Neural cell (in vitro differentiated cells): Measurements from ENCODE around the gene MYLK. TPM values are rescaled to one million over a fixed set of nuclear protein-coding genes. Genes with fewer than 3 reads are reported as not detected.

Experiments used
- H2AFZ ChIP-seq: fragments of 200-600, 300-800 bp; sonication (generic), shearing (Covaris generic); 2 replicates; pipeline ENCODE4 v1.6.0; 2014; ENCODE audit warnings: low read depth, mild to moderate bottlenecking, antibody characterized with exemption, low read length, moderate library complexity
- H3F3A ChIP-seq: fragments of 200-600 bp; shearing (Covaris generic); 2 replicates; pipeline ENCODE4 v1.6.1; 2016; ENCODE audit warnings: mild to moderate bottlenecking, moderate library complexity, mixed read lengths, antibody characterized with exemption, low read length; ENCODE audit not compliant: insufficient read depth, poor library complexity, severe bottlenecking
- H3K27ac ChIP-seq: fragments of 200-600, 300-800 bp; sonication (generic), shearing (Covaris generic); 2 replicates; pipeline ENCODE4 v1.5.1; 2014; ENCODE audit warnings: mild to moderate bottlenecking, low read length, moderate library complexity
- H3K27me3 ChIP-seq: fragments of 300-800, 200-600 bp; sonication (generic), shearing (Covaris generic); 2 replicates; pipeline ENCODE4 v1.6.0; 2014; ENCODE audit warnings: mild to moderate bottlenecking, low read depth, low read length, moderate library complexity; ENCODE audit not compliant: insufficient read depth
- H3K36me3 ChIP-seq: fragments of 300-800, 200-600 bp; sonication (generic), shearing (Covaris generic); 2 replicates; pipeline ENCODE4 v1.5.1; 2014; ENCODE audit warnings: mild to moderate bottlenecking, antibody characterized with exemption, low read length, moderate library complexity; ENCODE audit not compliant: insufficient read depth
- H3K4me2 ChIP-seq: fragments of 300-800, 200-600 bp; sonication (generic), shearing (Covaris generic); 2 replicates; pipeline ENCODE4 v1.6.0; 2014; ENCODE audit warnings: mild to moderate bottlenecking, low read length
- H3K4me3 ChIP-seq: fragments of 300-800, 200-600 bp; sonication (generic), shearing (Covaris generic); 2 replicates; pipeline ENCODE4 v1.5.1; 2014; ENCODE audit warnings: mild to moderate bottlenecking, low read length, moderate library complexity
- H3K79me2 ChIP-seq: fragments of 200-600 bp; shearing (Covaris generic); replicated peaks from 2 replicates; pipeline ENCODE4 v1.6.0; 2014; ENCODE audit warnings: mild to moderate bottlenecking, low read length, moderate library complexity; ENCODE audit not compliant: insufficient read depth
- H3K9ac ChIP-seq: fragments of 300-800, 200-600 bp; sonication (generic), shearing (Covaris generic); 2 replicates; pipeline ENCODE4 v1.6.1; 2016; ENCODE audit warnings: mild to moderate bottlenecking, low read length, mixed read lengths
- H3K9me2 ChIP-seq: fragments of 200-600 bp; shearing (Covaris generic); 2 replicates; pipeline ENCODE4 v1.6.1; 2016; ENCODE audit warnings: mild to moderate bottlenecking, low read length, mixed read lengths; ENCODE audit not compliant: insufficient read depth
- H3K9me3 ChIP-seq: fragments of 200-600, 300-800 bp; sonication (generic), shearing (Covaris generic); 2 replicates; pipeline ENCODE4 v1.6.1; 2016; ENCODE audit warnings: mild to moderate bottlenecking, mixed run types, low read length, moderate library complexity, mixed read lengths
- H4K20me1 ChIP-seq: fragments of 200-600 bp; shearing (Covaris generic); 2 replicates; pipeline ENCODE4 v1.6.1; 2016; ENCODE audit warnings: mild to moderate bottlenecking, mixed run types; ENCODE audit not compliant: insufficient read depth
- EP300 ChIP-seq: fragments of 450-650 bp; conservative IDR thresholded peaks from 2 replicates; pipeline ENCODE4 v1.6.1; 2014; ENCODE audit warnings: antibody characterized with exemption, mild to moderate bottlenecking, moderate library complexity; ENCODE audit not compliant: poor library complexity, severe bottlenecking
- EZH2 ChIP-seq: fragments of 200-600, 300-800 bp; shearing (Covaris generic), sonication (generic); IDR thresholded peaks from 2 replicates; pipeline ENCODE4 v1.6.1; 2014; ENCODE audit warnings: antibody characterized with exemption, low read length, borderline replicate concordance, mild to moderate bottlenecking; ENCODE audit not compliant: insufficient read depth, poor library complexity, severe bottlenecking
- MXI1 ChIP-seq: fragments of 450-650 bp; conservative IDR thresholded peaks from 2 replicates; pipeline ENCODE4 v1.6.1; 2014; ENCODE audit warnings: antibody characterized with exemption, mild to moderate bottlenecking; ENCODE audit not compliant: poor library complexity, severe bottlenecking
- POLR2AphosphoS5 ChIP-seq: IDR thresholded peaks from 2 replicates; pipeline ENCODE4 v1.6.1; 2012
- RAD21 ChIP-seq: fragments of 450-650 bp; conservative IDR thresholded peaks from 2 replicates; pipeline ENCODE4 v1.6.1; 2014; ENCODE audit warnings: antibody characterized with exemption, mild to moderate bottlenecking, moderate library complexity
- SMC3 ChIP-seq: fragments of 450-650 bp; conservative IDR thresholded peaks from 2 replicates; pipeline ENCODE4 v1.6.1; 2014; ENCODE audit warnings: antibody characterized with exemption, mild to moderate bottlenecking, moderate library complexity; ENCODE audit not compliant: poor library complexity
- TAF1 ChIP-seq: IDR thresholded peaks from 2 replicates; pipeline ENCODE4 v1.6.1; 2012; ENCODE audit warnings: low read depth
- polyA plus RNA-seq: library from polyadenylated mRNA; depleted of rRNA; stranded (reverse); fragments of >200 nt; gene quantifications from 2 replicates; pipeline ENCODE4 v1.2.3, GENCODE V29; 2014
- TF ChIP-seq, protein P1 (sequence below): fragments of 450-650 bp; IDR thresholded peaks from 2 replicates; pipeline ENCODE4 v1.5.1; 2014; ENCODE audit warnings: antibody characterized with exemption, mild to moderate bottlenecking, moderate library complexity; ENCODE audit not compliant: poor library complexity, severe bottlenecking
- TF ChIP-seq, protein P2 (sequence below): IDR thresholded peaks from 2 replicates; pipeline ENCODE4 v1.6.1; 2012; ENCODE audit warnings: borderline replicate concordance

The MYLK gene
- polyA plus RNA-seq, 1 donor from 2014 or later: 0.43 TPM

DNA sequence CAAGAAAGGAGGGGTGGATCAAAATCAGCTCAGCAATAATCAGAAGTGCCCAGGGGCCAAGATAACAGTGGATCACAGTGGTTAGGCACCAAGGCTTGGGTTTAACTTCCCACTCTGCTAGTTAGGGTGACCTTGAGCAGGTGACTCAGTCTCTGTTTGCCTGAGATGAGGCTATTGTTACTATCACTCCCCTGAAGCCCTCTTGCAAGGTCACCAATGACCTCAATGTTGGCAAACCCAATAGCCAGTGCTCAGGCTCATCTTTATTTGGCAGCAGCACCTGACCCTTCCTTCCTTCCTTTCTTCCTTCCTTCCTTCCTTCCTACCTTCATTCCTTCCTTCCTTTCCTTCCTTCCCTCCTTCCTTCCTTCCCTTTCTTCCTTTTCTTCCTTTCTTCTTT is 196.8 kb downstream of the MYLK start:
- no peak overlapping the region for H3K4me2 ChIP-seq
- no peaks in the 10 kb centered on the region for H3K36me3 ChIP-seq
- H3K27ac ChIP-seq: no peak overlapping the region
- TF ChIP-seq POLR2AphosphoS5 (no peak), MXI1 (no peak), EP300 (no peak), EZH2 (no peak), TAF1 (no peak), RAD21 (no peak), SMC3 (no peak)
- TF ChIP-seq, protein P1, sequence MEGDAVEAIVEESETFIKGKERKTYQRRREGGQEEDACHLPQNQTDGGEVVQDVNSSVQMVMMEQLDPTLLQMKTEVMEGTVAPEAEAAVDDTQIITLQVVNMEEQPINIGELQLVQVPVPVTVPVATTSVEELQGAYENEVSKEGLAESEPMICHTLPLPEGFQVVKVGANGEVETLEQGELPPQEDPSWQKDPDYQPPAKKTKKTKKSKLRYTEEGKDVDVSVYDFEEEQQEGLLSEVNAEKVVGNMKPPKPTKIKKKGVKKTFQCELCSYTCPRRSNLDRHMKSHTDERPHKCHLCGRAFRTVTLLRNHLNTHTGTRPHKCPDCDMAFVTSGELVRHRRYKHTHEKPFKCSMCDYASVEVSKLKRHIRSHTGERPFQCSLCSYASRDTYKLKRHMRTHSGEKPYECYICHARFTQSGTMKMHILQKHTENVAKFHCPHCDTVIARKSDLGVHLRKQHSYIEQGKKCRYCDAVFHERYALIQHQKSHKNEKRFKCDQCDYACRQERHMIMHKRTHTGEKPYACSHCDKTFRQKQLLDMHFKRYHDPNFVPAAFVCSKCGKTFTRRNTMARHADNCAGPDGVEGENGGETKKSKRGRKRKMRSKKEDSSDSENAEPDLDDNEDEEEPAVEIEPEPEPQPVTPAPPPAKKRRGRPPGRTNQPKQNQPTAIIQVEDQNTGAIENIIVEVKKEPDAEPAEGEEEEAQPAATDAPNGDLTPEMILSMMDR: no peak
- TF ChIP-seq, protein P2, sequence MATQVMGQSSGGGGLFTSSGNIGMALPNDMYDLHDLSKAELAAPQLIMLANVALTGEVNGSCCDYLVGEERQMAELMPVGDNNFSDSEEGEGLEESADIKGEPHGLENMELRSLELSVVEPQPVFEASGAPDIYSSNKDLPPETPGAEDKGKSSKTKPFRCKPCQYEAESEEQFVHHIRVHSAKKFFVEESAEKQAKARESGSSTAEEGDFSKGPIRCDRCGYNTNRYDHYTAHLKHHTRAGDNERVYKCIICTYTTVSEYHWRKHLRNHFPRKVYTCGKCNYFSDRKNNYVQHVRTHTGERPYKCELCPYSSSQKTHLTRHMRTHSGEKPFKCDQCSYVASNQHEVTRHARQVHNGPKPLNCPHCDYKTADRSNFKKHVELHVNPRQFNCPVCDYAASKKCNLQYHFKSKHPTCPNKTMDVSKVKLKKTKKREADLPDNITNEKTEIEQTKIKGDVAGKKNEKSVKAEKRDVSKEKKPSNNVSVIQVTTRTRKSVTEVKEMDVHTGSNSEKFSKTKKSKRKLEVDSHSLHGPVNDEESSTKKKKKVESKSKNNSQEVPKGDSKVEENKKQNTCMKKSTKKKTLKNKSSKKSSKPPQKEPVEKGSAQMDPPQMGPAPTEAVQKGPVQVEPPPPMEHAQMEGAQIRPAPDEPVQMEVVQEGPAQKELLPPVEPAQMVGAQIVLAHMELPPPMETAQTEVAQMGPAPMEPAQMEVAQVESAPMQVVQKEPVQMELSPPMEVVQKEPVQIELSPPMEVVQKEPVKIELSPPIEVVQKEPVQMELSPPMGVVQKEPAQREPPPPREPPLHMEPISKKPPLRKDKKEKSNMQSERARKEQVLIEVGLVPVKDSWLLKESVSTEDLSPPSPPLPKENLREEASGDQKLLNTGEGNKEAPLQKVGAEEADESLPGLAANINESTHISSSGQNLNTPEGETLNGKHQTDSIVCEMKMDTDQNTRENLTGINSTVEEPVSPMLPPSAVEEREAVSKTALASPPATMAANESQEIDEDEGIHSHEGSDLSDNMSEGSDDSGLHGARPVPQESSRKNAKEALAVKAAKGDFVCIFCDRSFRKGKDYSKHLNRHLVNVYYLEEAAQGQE: no peak
- no peaks in the 10 kb centered on the region for H3K27me3 ChIP-seq
- no peak overlapping the region for H2AFZ ChIP-seq
- no peaks in the 10 kb centered on the region for H3F3A ChIP-seq
- no peaks in the 10 kb centered on the region for H3K9me2 ChIP-seq
- H3K79me2 ChIP-seq: no peaks in the 10 kb centered on the region
- no peak overlapping the region for H3K4me3 ChIP-seq
- H3K9ac ChIP-seq: no peak overlapping the region
- H4K20me1 ChIP-seq: no peaks in the 10 kb centered on the region
- no peaks in the 10 kb centered on the region for H3K9me3 ChIP-seq

DNA sequence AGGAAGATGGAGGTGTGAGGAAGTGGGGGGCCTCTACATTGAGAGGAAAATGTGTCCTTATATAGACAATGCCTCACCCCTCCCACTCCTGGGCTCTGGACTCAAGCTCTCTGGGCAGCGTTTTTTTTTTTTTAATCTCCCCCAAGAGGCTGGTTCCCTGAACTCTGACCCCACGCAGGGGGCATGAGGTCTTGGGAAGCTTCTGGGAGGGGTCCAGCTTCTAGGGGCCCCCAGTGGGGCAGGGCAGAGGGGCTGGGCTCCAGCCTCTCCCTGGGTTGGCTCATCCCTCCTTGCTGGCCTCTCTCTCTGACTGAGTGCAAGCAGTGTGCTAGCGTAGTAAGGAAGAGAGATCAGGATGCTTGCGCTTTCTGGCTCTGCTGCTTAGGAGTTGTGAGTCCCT is 197.9 kb downstream of the MYLK start:
- H4K20me1 ChIP-seq: no peaks in the 10 kb centered on the region
- H3K9ac ChIP-seq: no peak overlapping the region
- H3K27me3 ChIP-seq: no peaks in the 10 kb centered on the region
- H3K4me2 ChIP-seq: no peak overlapping the region
- no peaks in the 10 kb centered on the region for H3F3A ChIP-seq
- H3K27ac ChIP-seq: no peak overlapping the region
- H3K4me3 ChIP-seq: no peak overlapping the region
- no peaks in the 10 kb centered on the region for H3K79me2 ChIP-seq
- H3K36me3 ChIP-seq: no peaks in the 10 kb centered on the region
- H2AFZ ChIP-seq: no peak overlapping the region
- TF ChIP-seq RAD21: no peak
- no peaks in the 10 kb centered on the region for H3K9me3 ChIP-seq
- H3K9me2 ChIP-seq: no peaks in the 10 kb centered on the region

DNA sequence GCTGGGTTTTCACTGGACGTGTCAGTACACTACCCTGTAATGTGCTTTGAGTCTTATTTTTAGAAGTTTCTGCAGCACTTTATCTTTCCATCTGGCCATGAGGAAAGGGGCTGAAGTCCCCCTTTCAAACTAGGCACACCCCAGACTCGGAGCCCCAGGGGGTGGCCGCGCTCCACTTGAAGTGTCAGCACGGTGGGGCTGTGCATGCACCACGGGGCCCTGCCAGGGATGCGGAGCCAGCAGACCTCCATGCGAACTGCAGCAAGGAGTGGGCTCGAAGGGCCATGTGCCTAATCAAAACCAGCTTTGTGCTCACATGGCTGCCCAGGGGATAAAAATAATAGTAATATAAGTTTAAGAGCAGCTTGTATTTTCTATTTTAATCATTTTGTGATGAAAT is 198.4 kb downstream of the MYLK start:
- H3K27ac ChIP-seq: no peak overlapping the region
- no peak overlapping the region for H3K4me3 ChIP-seq
- H3K79me2 ChIP-seq: no peaks in the 10 kb centered on the region
- TF ChIP-seq POLR2AphosphoS5 (no peak), RAD21 (no peak), EP300 (no peak), TAF1 (no peak), EZH2 (no peak), SMC3 (no peak), MXI1 (no peak)
- TF ChIP-seq, protein P1: no peak
- TF ChIP-seq, protein P2: no peak
- no peak overlapping the region for H3K9ac ChIP-seq
- no peaks in the 10 kb centered on the region for H3K27me3 ChIP-seq
- no peak overlapping the region for H2AFZ ChIP-seq
- H3K9me3 ChIP-seq: no peaks in the 10 kb centered on the region
- no peaks in the 10 kb centered on the region for H3K9me2 ChIP-seq
- no peaks in the 10 kb centered on the region for H3K36me3 ChIP-seq
- H3F3A ChIP-seq: no peaks in the 10 kb centered on the region
- H4K20me1 ChIP-seq: no peaks in the 10 kb centered on the region
- H3K4me2 ChIP-seq: no peak overlapping the region
